Left ventricle myocardium inferior (tissue), 1 donor: ENCODE results near the gene MRPL9. TPM values are rescaled to one million over a fixed set of nuclear protein-coding genes. Genes with fewer than 3 reads are reported as not detected.

ENCODE experiments used
- DNase-seq: peaks from one replicate; pipeline ENCODE4 v3.0.0-alpha.2; 2020
- H3K27ac ChIP-seq: fragments of 200-600 bp; replicated peaks from 2 replicates; pipeline ENCODE4 v1.8.0; 2021
- H3K27me3 ChIP-seq: fragments of 200-600 bp; 2 replicates; pipeline ENCODE4 v1.8.0; 2021; ENCODE audit warnings: low read depth
- H3K36me3 ChIP-seq: fragments of 200-600 bp; 2 replicates; pipeline ENCODE4 v1.8.0; 2021
- H3K4me1 ChIP-seq: fragments of 200-600 bp; 2 replicates; pipeline ENCODE4 v1.8.0; 2021
- H3K4me3 ChIP-seq: fragments of 200-600 bp; 2 replicates; pipeline ENCODE4 v1.8.0; 2021; ENCODE audit warnings: mild to moderate bottlenecking, moderate library complexity
- H3K9me3 ChIP-seq: fragments of 200-600 bp; replicated peaks from 2 replicates; pipeline ENCODE4 v1.8.0; 2021
- CTCF ChIP-seq: fragments of 200-600 bp; IDR thresholded peaks from 2 replicates; pipeline ENCODE4 v1.8.0; 2021; ENCODE audit warnings: antibody characterized with exemption, mild to moderate bottlenecking, borderline replicate concordance
- intact Hi-C: fragments of 100-400 bp; cut with micrococcal nuclease; formaldehyde crosslinking; loops from one replicate; pipeline ENCODE4 v1.11.0; 2022
- total RNA-seq: library from RNA; stranded (reverse); fragmentation: NEBNext Ultra II Directional; extraction: Animal tissue kit (Norgen Biotek cat#: 25700); gene quantifications from one replicate; pipeline ENCODE4 v1.2.1, GENCODE V29; 2021
- donor health status: DM: no; HTN: yes; CAD: no; lungs with severe emphysema.

MRPL9 gene
- total RNA-seq, 1 donor from 2014 or later, result 41.8 TPM

- TF ChIP-seq CTCF, result no peak
- H3K4me3 ChIP-seq, result no peak overlapping the region
- no peak for DNase-seq
- H3K4me1 ChIP-seq, result peaks cover 44% of the 10 kb centered on the region
- H3K27me3 ChIP-seq, result peaks cover 65% of the 10 kb centered on the region
- no peak overlapping the region for H3K27ac ChIP-seq
- no peaks in the 10 kb centered on the region for H3K36me3 ChIP-seq
- intact Hi-C loops, result no loop called here
- no peaks in the 10 kb centered on the region for H3K9me3 ChIP-seq
Observed at GRCh38 chr1:151715726-151716404, 47.4 kb downstream of the MRPL9 start.

- Histone ChIP-seq H3K36me3 (no peaks in the 10 kb centered on the region), H3K4me1 (peaks cover 36% of the 10 kb centered on the region), H3K4me3 (no peak overlapping the region), H3K9me3 (no peaks in the 10 kb centered on the region), H3K27me3 (peaks cover 65% of the 10 kb centered on the region), H3K27ac (no peak overlapping the region)
- intact Hi-C loops, result no loop called here
- TF ChIP-seq CTCF, result no peak
- no peak for DNase-seq
Observed at GRCh38 chr1:151714820-151715725, 48.2 kb downstream of the MRPL9 start.

- Histone ChIP-seq H3K9me3 (no peaks in the 10 kb centered on the region), H3K27me3 (peaks cover 69% of the 10 kb centered on the region), H3K27ac (no peak overlapping the region), H3K4me3 (no peak overlapping the region), H3K4me1 (peaks cover 24% of the 10 kb centered on the region), H3K36me3 (no peaks in the 10 kb centered on the region)
- TF ChIP-seq CTCF, result no peak
- DNase-seq, result no peak
- intact Hi-C loops, result no loop called here
Observed at GRCh38 chr1:151713874-151714273, 49.4 kb downstream of the MRPL9 start.

GRCh38 chr1:151713044-151713443 is 50.3 kb downstream of the MRPL9 start:
- intact Hi-C loops, result no loop called here

GRCh38 chr1:151711951-151712350 is 51.3 kb downstream of the MRPL9 start:
- H3K27me3 ChIP-seq, result peaks cover 59% of the 10 kb centered on the region
- intact Hi-C loops, result no loop called here
- no peaks in the 10 kb centered on the region for H3K9me3 ChIP-seq
- H3K27ac ChIP-seq, result no peak overlapping the region
- no peak for DNase-seq
- H3K4me3 ChIP-seq, result no peak overlapping the region
- peaks cover 6% of the 10 kb centered on the region for H3K4me1 ChIP-seq
- no peak for TF ChIP-seq CTCF
- no peaks in the 10 kb centered on the region for H3K36me3 ChIP-seq

More at GRCh38 chr1:151713044-151713443, 50.3 kb downstream of the MRPL9 start:
- H3K4me3 ChIP-seq, result no peak overlapping the region
- DNase-seq, result no peak
- no peaks in the 10 kb centered on the region for H3K9me3 ChIP-seq
- peaks cover 69% of the 10 kb centered on the region for H3K27me3 ChIP-seq
- H3K36me3 ChIP-seq, result no peaks in the 10 kb centered on the region
- H3K4me1 ChIP-seq, result peaks cover 17% of the 10 kb centered on the region
- no peak overlapping the region for H3K27ac ChIP-seq
- TF ChIP-seq CTCF, result no peak
